Upper lobe of left lung (tissue), 6 donors: ENCODE results near the gene DDIAS. TPM values are rescaled to one million over a fixed set of nuclear protein-coding genes. Genes with fewer than 3 reads are reported as not detected.

ENCODE experiments used
- ATAC-seq, 2 donors: fragments of 200-7000 bp; cut with Tn5 transposase; one replicate each; pipeline ENCODE4 v1.9.1; 2022; ENCODE audit warnings: mild to moderate bottlenecking in 2 of 2, moderate library complexity in 2 of 2; ENCODE audit not compliant: low FRiP score in 2 of 2
- DNase-seq, 2 donors: peaks; one replicate each; pipeline ENCODE4 v3.0.0-alpha.2; 2019 to 2020
- H3K27ac ChIP-seq, 4 donors: fragments of 200-600 bp; sonication (generic); one replicate each; pipeline ENCODE4 v1.5.1; 2016 to 2019
- H3K27me3 ChIP-seq, 4 donors: fragments of 200-600 bp; sonication (generic); one replicate each; pipeline ENCODE4 v1.5.1; 2017 to 2019
- H3K36me3 ChIP-seq, 4 donors: fragments of 200-600 bp; sonication (generic); one replicate each; pipeline ENCODE4 v1.5.1; 2016 to 2019
- H3K4me1 ChIP-seq, 4 donors: fragments of 200-600 bp; sonication (generic); one replicate each; pipeline ENCODE4 v1.5.1; 2018 to 2019
- H3K4me3 ChIP-seq, 4 donors: fragments of 200-600 bp; sonication (generic); one replicate each; pipeline ENCODE4 v1.5.1; 2017 to 2019; ENCODE audit warnings: mild to moderate bottlenecking in 2 of 4, moderate library complexity in 1 of 4
- H3K9me3 ChIP-seq, 4 donors: fragments of 200-600 bp; sonication (generic); one replicate each; pipeline ENCODE4 v1.5.1; 2018 to 2019
- CTCF ChIP-seq, 6 experiments: fragments of 450-650 bp in 4 of 6; fragments of 200-600 bp in 2 of 6; sonication (generic) in 2 of 6; IDR thresholded peaks; one replicate each; pipeline ENCODE4 v1.5.1; 2016 to 2019; ENCODE audit warnings: antibody characterized with exemption in 6 of 6
- EP300 ChIP-seq, 4 donors: sonication (generic); formaldehyde crosslinking; IDR thresholded peaks; one replicate each; pipeline ENCODE4 v1.5.1; 2017; ENCODE audit warnings: antibody characterized with exemption in 4 of 4, control low read depth in 2 of 4
- POLR2A ChIP-seq, 4 donors: fragments of 450-650 bp; IDR thresholded peaks; one replicate each; pipeline ENCODE4 v1.5.1; 2016 to 2017; ENCODE audit warnings: antibody characterized with exemption in 4 of 4, mild to moderate bottlenecking in 2 of 4
- POLR2AphosphoS5 ChIP-seq, 2 donors: sonication (generic); formaldehyde crosslinking; IDR thresholded peaks; one replicate each; pipeline ENCODE4 v1.5.1; 2017; ENCODE audit warnings: antibody characterized with exemption in 2 of 2
- WGBS, 2 donors: methylation state at CpG; one replicate each; pipeline ENCODE4 v1.1.5; 2017 to 2018; 5-methylcytosine and 5-hydroxymethylcytosine counted together
- total RNA-seq, 6 donors: library from RNA; depleted of rRNA in 4 of 6; stranded (reverse); fragments of >200 nt in 4 of 6; gene quantifications; one replicate each; pipeline versions ENCODE4 v1.1.0 to v1.2.1, GENCODE V29; 2016 to 2021
- donor health status: DM: no; HTN: no; CAD: no; lungs with moderate emphysema.
- donor health status: DM: no; HTN: yes; CAD: no; lungs with severe emphysema.

DDIAS gene
- total RNA-seq, 6 donors from 2014 or later, result 1.3 to 5.6 (median 3.2) TPM; not detected in 2

GRCh38 chr11:82889133-82890001 lies 12.2 kb upstream of the DDIAS start:
- no peaks in the 10 kb centered on the region for H3K9me3 ChIP-seq
- H3K27me3 ChIP-seq, result no peaks in the 10 kb centered on the region
- peak overlapping the region in 2 of 4 donors; percentile 3 to 14 for H3K4me3 ChIP-seq
- DNase-seq (peak in 1 of 2 donors; percentile 32), ATAC-seq (peak in 1 of 2 donors; percentile 84)
- H3K4me1 ChIP-seq, result peaks cover 9 to 24% (median 14%) of the 10 kb centered on the region in 4 donors
- H3K36me3 ChIP-seq, result no peaks in the 10 kb centered on the region
- no peak for TF ChIP-seq CTCF (IDR thresholded peaks at IDR 0.05)
- no peak for TF ChIP-seq POLR2A (IDR thresholded peaks at IDR 0.05)
- TF ChIP-seq EP300 (IDR thresholded peaks at IDR 0.05), result no peak
- TF ChIP-seq POLR2AphosphoS5 (IDR thresholded peaks at IDR 0.05), result no peak
- H3K27ac ChIP-seq, result peak overlapping the region in 2 of 4 donors; percentile 14 to 35
- 53 to 56% methylated on average over 6 of the region's 6 CpGs for WGBS, 2 donors

GRCh38 chr11:82890002-82890341 lies 11.6 kb upstream of the DDIAS start:
- ATAC-seq (no peak), DNase-seq (no peak)
- H3K9me3 ChIP-seq, result no peaks in the 10 kb centered on the region
- H3K36me3 ChIP-seq, result no peaks in the 10 kb centered on the region
- H3K27ac ChIP-seq, result peak overlapping the region in 2 of 4 donors; percentile 4 to 35
- H3K4me1 ChIP-seq, result peaks cover 6 to 19% (median 12%) of the 10 kb centered on the region in 4 donors
- WGBS, 2 donors, result 83 to 93% methylated on average over 1 of the region's 1 CpG
- peak overlapping the region in 2 of 4 donors; percentile 3 to 14 for H3K4me3 ChIP-seq
- no peaks in the 10 kb centered on the region for H3K27me3 ChIP-seq
- no peak for TF ChIP-seq POLR2A (IDR thresholded peaks at IDR 0.05)
- no peak for TF ChIP-seq EP300 (IDR thresholded peaks at IDR 0.05)
- TF ChIP-seq CTCF (IDR thresholded peaks at IDR 0.05), result no peak
- no peak for TF ChIP-seq POLR2AphosphoS5 (IDR thresholded peaks at IDR 0.05)

- Histone ChIP-seq H3K27me3 (no peaks in the 10 kb centered on the region), H3K4me3 (no peak overlapping the region)
- peak in 1 of 2 donors; percentile 38 for ATAC-seq
Observed at GRCh38 chr11:82890936-82891335, 10.6 kb upstream of the DDIAS start.

GRCh38 chr11:82892611-82893169 lies 8.8 kb upstream of the DDIAS start:
- no peak overlapping the region for H3K27ac ChIP-seq
- H3K4me3 ChIP-seq, result no peak overlapping the region
- peaks cover 6 to 27% (median 16%) of the 10 kb centered on the region in 4 donors for H3K4me1 ChIP-seq
- H3K27me3 ChIP-seq, result no peaks in the 10 kb centered on the region
- no peak for TF ChIP-seq POLR2A (IDR thresholded peaks at IDR 0.05)
- no peak for TF ChIP-seq CTCF (IDR thresholded peaks at IDR 0.05)
- no peak for TF ChIP-seq EP300 (IDR thresholded peaks at IDR 0.05)
- no peak for TF ChIP-seq POLR2AphosphoS5 (IDR thresholded peaks at IDR 0.05)
- no peaks in the 10 kb centered on the region for H3K9me3 ChIP-seq
- ATAC-seq (no peak), DNase-seq (no peak)
- H3K36me3 ChIP-seq, result no peaks in the 10 kb centered on the region
- 95 to 97% methylated on average over 2 of the region's 2 CpGs for WGBS, 2 donors

More at GRCh38 chr11:82890936-82891335, 10.6 kb upstream of the DDIAS start:
- no peak for DNase-seq
- H3K4me1 ChIP-seq, result peaks cover 6 to 22% (median 14%) of the 10 kb centered on the region in 4 donors
- no peaks in the 10 kb centered on the region for H3K36me3 ChIP-seq
- TF ChIP-seq EP300 (IDR thresholded peaks at IDR 0.05), result no peak
- TF ChIP-seq POLR2AphosphoS5 (IDR thresholded peaks at IDR 0.05), result no peak
- TF ChIP-seq CTCF (IDR thresholded peaks at IDR 0.05), result no peak
- no peak for TF ChIP-seq POLR2A (IDR thresholded peaks at IDR 0.05)
- H3K9me3 ChIP-seq, result no peaks in the 10 kb centered on the region
- peak overlapping the region in 1 of 4 donors; percentile 4 for H3K27ac ChIP-seq
